GM23248 (cell line): ENCODE measurements around the gene FCN3. TPM values are rescaled to one million over a fixed set of nuclear protein-coding genes. Genes with fewer than 3 reads are reported as not detected.

Experiments
- DNase-seq: peaks from one replicate; pipeline ENCODE4 v3.0.0-alpha.2; 2015
- H2AFZ ChIP-seq: fragments of 200-600 bp; sonication (generic); 2 replicates; pipeline ENCODE4 v1.6.1; 2016; ENCODE audit warnings: antibody characterized with exemption
- H3F3A ChIP-seq: fragments of 200-600 bp; sonication (generic); 2 replicates; pipeline ENCODE4 v1.6.1; 2016; ENCODE audit warnings: mild to moderate bottlenecking, antibody characterized with exemption, mixed run types; ENCODE audit not compliant: insufficient read depth
- H3K27ac ChIP-seq: fragments of 200-600 bp; sonication (generic); 2 replicates; pipeline ENCODE4 v1.5.1; 2016; ENCODE audit warnings: mild to moderate bottlenecking
- H3K27me3 ChIP-seq: fragments of 200-600 bp; sonication (generic); replicated peaks from 2 replicates; pipeline ENCODE4 v1.6.1; 2016; ENCODE audit warnings: mild to moderate bottlenecking; ENCODE audit not compliant: insufficient read depth
- H3K36me3 ChIP-seq: fragments of 200-600 bp; sonication (generic); 2 replicates; pipeline ENCODE4 v1.6.1; 2016; ENCODE audit warnings: low read depth, mild to moderate bottlenecking
- H3K4me1 ChIP-seq: fragments of 200-600 bp; sonication (generic); 2 replicates; pipeline ENCODE4 v1.6.1; 2016; ENCODE audit warnings: mild to moderate bottlenecking; ENCODE audit not compliant: insufficient read depth
- H3K4me2 ChIP-seq: fragments of 200-600 bp; sonication (generic); one replicate; pipeline ENCODE4 v1.6.1; 2016; ENCODE audit warnings: mild to moderate bottlenecking; ENCODE audit not compliant: unreplicated experiment
- H3K4me3 ChIP-seq: fragments of 200-600 bp; sonication (generic); 2 replicates; pipeline ENCODE4 v1.5.1; 2016; ENCODE audit warnings: mild to moderate bottlenecking
- H3K79me2 ChIP-seq: fragments of 200-600 bp; sonication (generic); 2 replicates; pipeline ENCODE4 v1.6.1; 2016; ENCODE audit warnings: mild to moderate bottlenecking; ENCODE audit not compliant: insufficient read depth
- H3K9ac ChIP-seq: fragments of 200-600 bp; sonication (generic); 2 replicates; pipeline ENCODE4 v1.6.1; 2016; ENCODE audit warnings: mild to moderate bottlenecking
- H3K9me2 ChIP-seq: fragments of 200-600 bp; sonication (generic); 2 replicates; pipeline ENCODE4 v1.6.1; 2016; ENCODE audit warnings: mixed run types, mild to moderate bottlenecking, moderate library complexity; ENCODE audit not compliant: insufficient read depth
- H3K9me3 ChIP-seq: fragments of 200-600 bp; sonication (generic); one replicate; pipeline ENCODE4 v1.6.1; 2017; ENCODE audit warnings: low read depth
- H4K20me1 ChIP-seq: fragments of 200-600 bp; sonication (generic); 2 replicates; pipeline ENCODE4 v1.6.0; 2016; ENCODE audit not compliant: insufficient read depth
- EZH2 ChIP-seq: fragments of 200-600 bp; sonication (generic); IDR thresholded peaks from 2 replicates; pipeline ENCODE4 v1.6.1; 2018; ENCODE audit warnings: antibody characterized with exemption, mild to moderate bottlenecking; ENCODE audit not compliant: insufficient read depth, poor library complexity, severe bottlenecking
- EZH2phosphoT487 ChIP-seq: fragments of 200-600 bp; sonication (generic); IDR thresholded peaks from 2 replicates; pipeline ENCODE4 v1.6.1; 2018; ENCODE audit warnings: antibody characterized with exemption, moderate library complexity, mild to moderate bottlenecking, low read depth; ENCODE audit not compliant: insufficient read depth
- WGBS, 2 experiments: methylation state at CpG; one replicate each; pipeline ENCODE4 v1.1.6; 2015 to 2017; ENCODE audit warnings: low lambda C conversion rate in 2 of 2, low coverage in 1 of 2; ENCODE audit errors: missing lambda C conversion rate in 2 of 2; 5-methylcytosine and 5-hydroxymethylcytosine counted together
- in situ Hi-C: fragments of 300-500 bp; cut with MboI; formaldehyde crosslinking; loops from 2 replicates; pipeline ENCODE4 v1.15.0; 2020
- polyA plus RNA-seq: library from polyadenylated mRNA; unstranded; fragments of >200 nt; fragmentation: Nextera tagmentation; extraction: Ambion mirVana; gene quantifications from 2 replicates; pipeline ENCODE4 v1.2.1, GENCODE V29; 2016
- total RNA-seq: library from RNA; depleted of rRNA; stranded (reverse); fragments of >200 nt; shearing (Covaris generic); gene quantifications from 2 replicates; pipeline ENCODE4 v1.2.3, GENCODE V29; 2014; rRNA removed

FCN3 gene
- total RNA-seq (not detected in 2 replicates), polyA plus RNA-seq (not detected in 2 replicates)

- H3K9me2 ChIP-seq = no peaks in the 10 kb centered on the region
- in situ Hi-C loops = no loop called here
- H3K36me3 ChIP-seq = no peaks in the 10 kb centered on the region
- no peaks in the 10 kb centered on the region for H3F3A ChIP-seq
- no peak for TF ChIP-seq EZH2
- no peak for TF ChIP-seq EZH2phosphoT487
- H4K20me1 ChIP-seq = no peaks in the 10 kb centered on the region
- H3K79me2 ChIP-seq = no peaks in the 10 kb centered on the region
- no peaks in the 10 kb centered on the region for H3K27me3 ChIP-seq
- DNase-seq = no peak
- no peak within 1 kb of the TSS for H3K27ac ChIP-seq
- no peak within 1 kb of the TSS for H3K4me3 ChIP-seq
- H3K9me3 ChIP-seq = no peaks in the 10 kb centered on the region
- H3K4me1 ChIP-seq = no peaks in the 10 kb centered on the region
- no peak within 1 kb of the TSS for H3K9ac ChIP-seq
- no peak within 1 kb of the TSS for H2AFZ ChIP-seq
- 63 to 64% methylated on average over 4 of the region's 4 CpGs for WGBS, 2 experiments
- H3K4me2 ChIP-seq = no peak within 1 kb of the TSS
These were observed at the start of gene FCN3 for GRCh38 chr1:27374362-27375086. Gene FCN3, minus strand, starts transcription at chr1:27374824. Its CDS starts 6 bp downstream, at chr1:27374818.

DNA sequence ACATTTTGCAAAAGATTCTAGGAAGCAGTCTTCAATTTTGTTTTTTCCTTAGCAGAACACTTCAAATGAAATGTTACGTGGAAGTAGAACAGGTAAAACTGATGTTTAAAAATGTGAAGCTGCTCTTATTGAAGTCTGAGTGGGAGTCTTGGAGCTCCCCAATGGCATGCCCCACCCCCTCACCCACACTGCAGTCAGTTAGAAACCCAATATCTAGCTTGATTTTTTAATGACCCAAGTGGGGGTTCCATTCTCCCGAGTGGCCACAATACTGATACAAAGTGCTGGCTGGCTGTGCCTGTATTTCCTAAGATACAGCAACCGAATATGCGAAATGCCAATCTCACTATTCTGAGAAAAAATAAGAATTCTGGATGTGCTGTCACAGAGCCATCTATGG, 49.1 kb upstream of the FCN3 start:
- Histone ChIP-seq H3F3A (peaks cover 11% of the 10 kb centered on the region), H3K4me2 (no peak overlapping the region), H4K20me1 (no peaks in the 10 kb centered on the region), H3K4me1 (peaks cover 25% of the 10 kb centered on the region), H3K79me2 (peaks cover 99% of the 10 kb centered on the region), H3K9me3 (no peaks in the 10 kb centered on the region), H3K27ac (no peak overlapping the region), H3K9ac (no peak overlapping the region), H3K27me3 (no peaks in the 10 kb centered on the region), H3K9me2 (no peaks in the 10 kb centered on the region), H2AFZ (no peak overlapping the region), H3K36me3 (peaks cover 7% of the 10 kb centered on the region; the same call in 1 of the 2 replicates), H3K4me3 (no peak overlapping the region)
- TF ChIP-seq EZH2 = no peak
- DNase-seq = no peak
- 84 to 92% methylated on average over 4 of the region's 4 CpGs for WGBS, 2 experiments
- in situ Hi-C loops = loop anchor here (25.0 kb wide), 1 partner anchor 189 kb away; the partner anchor contains the start of gene AHDC1

DNA sequence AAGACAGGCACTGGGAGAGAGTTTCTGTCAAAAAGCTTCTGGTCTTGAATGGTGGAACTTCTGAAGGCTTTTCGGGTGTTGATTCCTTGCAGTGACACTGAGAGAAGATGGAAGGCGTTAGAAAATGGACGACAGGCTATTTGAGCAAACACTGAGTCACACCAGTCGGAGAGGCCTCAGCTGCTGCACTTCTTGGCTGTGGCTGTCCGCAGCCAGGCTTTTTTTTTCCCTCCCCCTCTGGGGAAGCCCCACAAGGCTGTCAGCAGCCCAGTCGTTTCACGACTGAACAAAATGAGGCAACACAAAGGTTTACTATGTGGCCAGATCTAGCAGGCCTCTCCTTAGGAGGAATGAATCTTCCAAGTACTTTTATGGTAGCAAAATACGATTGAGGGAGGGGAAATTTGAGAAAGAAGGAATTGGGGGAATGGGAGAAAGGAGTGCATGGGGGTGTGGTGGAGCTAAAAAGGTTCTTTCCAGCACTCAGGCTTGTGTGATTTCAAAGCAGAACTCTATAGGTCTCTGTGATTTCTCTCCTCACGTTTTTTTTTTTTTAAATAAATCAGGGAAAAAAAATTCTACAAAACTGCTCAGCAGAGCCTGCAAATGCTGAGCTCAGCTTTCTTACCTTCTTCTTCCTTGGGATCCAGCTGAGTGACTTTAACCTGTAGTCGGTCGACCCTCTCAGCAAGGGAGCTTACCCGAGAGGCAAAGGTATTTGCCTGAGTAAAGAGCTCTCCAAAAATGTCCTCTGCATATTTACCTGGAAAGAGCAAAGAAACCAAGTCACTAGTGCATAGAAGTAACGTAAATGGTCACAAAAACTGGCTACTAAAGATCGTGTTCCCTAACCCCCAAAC, 43.9 kb upstream of the FCN3 start:
- Histone ChIP-seq H3K4me1 (peaks cover 18% of the 10 kb centered on the region), H4K20me1 (no peaks in the 10 kb centered on the region), H3K27ac (peak overlapping the region; percentile 85), H3K9me3 (no peaks in the 10 kb centered on the region), H2AFZ (peak overlapping the region; percentile 59), H3K79me2 (peaks cover 80% of the 10 kb centered on the region), H3K4me2 (peak overlapping the region; percentile 41), H3K9ac (peak overlapping the region; percentile 72), H3K9me2 (no peaks in the 10 kb centered on the region), H3K27me3 (no peaks in the 10 kb centered on the region), H3K36me3 (peaks cover 41% of the 10 kb centered on the region), H3K4me3 (no peak overlapping the region), H3F3A (peaks cover 22% of the 10 kb centered on the region)
- TF ChIP-seq EZH2phosphoT487 (no peak), EZH2 (no peak)
- peak; percentile 97 for DNase-seq
- in situ Hi-C loops = loop anchor here (25.0 kb wide), 1 partner anchor 194 kb away; the partner anchor contains the start of gene AHDC1
- WGBS, 2 experiments = 27 to 29% methylated on average over 14 of the region's 14 CpGs

GRCh38 chr1:27417713-27418112, 43.1 kb upstream of the FCN3 start:
- peak overlapping the region; percentile 72 for H3K9ac ChIP-seq
- no peak overlapping the region for H3K4me3 ChIP-seq
- H3K9me2 ChIP-seq = no peaks in the 10 kb centered on the region
- no peaks in the 10 kb centered on the region for H3K27me3 ChIP-seq
- H3F3A ChIP-seq = peaks cover 22% of the 10 kb centered on the region
- H2AFZ ChIP-seq = no peak overlapping the region
- peaks cover 78% of the 10 kb centered on the region for H3K79me2 ChIP-seq
- in situ Hi-C loops = loop anchor here (25.0 kb wide), 1 partner anchor 195 kb away; the partner anchor contains the start of gene AHDC1
- H3K36me3 ChIP-seq = peaks cover 49% of the 10 kb centered on the region
- WGBS, 2 experiments = 96 to 100% methylated on average over 3 of the region's 3 CpGs
- H3K4me2 ChIP-seq = peak overlapping the region; percentile 41
- no peak for DNase-seq
- H3K27ac ChIP-seq = peak overlapping the region; percentile 85
- no peaks in the 10 kb centered on the region for H3K9me3 ChIP-seq
- H3K4me1 ChIP-seq = peaks cover 18% of the 10 kb centered on the region
- H4K20me1 ChIP-seq = no peaks in the 10 kb centered on the region
- TF ChIP-seq EZH2 = no peak
- TF ChIP-seq EZH2phosphoT487 = no peak
